Measurements from ENCODE around the gene MYL6.

MYL6 gene

DNA sequence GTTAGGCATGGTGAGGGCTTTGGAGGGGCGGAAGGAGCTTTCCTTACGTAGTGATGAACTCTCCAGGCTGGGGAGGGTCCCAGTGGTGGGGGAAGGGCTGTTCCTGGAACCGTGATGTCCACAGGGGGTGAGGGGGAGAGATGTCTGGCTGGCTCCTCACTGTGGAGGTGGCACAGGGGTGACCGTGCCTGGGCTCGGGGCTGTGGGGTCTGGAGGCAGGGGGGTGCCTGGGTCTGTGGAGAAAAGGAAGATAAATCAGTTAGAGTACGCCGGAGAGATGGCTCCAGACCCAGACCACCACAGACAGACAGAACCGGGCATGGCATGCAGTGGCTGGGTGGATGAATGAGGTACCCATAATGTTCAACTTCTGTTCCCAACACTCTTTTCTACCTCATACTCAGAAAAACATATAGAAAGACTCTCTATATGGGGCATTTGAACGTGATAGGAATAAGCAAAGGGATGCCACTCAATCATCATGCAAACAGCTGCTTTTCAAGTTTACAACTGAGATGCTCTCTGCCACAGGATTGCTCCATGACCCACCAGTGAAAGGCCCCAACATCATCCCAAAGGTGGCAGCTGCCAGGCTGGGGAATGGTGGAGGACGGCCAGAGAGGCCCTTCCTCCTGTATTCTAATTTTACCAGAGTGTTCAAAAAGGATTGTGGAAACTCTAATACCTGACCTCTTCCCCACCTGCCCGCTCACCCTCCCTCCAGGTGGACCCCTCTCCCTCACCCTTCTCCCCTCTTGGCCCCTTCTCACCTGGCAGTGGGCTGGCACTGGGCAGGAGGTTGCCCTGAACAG, 5.6 kb downstream of the MYL6 start:
- no peak for TF ChIP-seq CTCF (IDR thresholded peaks at IDR 0.05; ENCODE audit: insufficient read depth, missing control alignments)
- FAIRE-seq (no peak), DNase-seq (ENCODE audit: insufficient read length, low spot score) (no peak)

GRCh38 chr12:56164345-56164729, 6.2 kb downstream of the MYL6 start:
- DNase-seq (ENCODE audit: insufficient read length, low spot score) (no peak), FAIRE-seq (no peak)
- no peak for TF ChIP-seq CTCF (IDR thresholded peaks at IDR 0.05; ENCODE audit: insufficient read depth, missing control alignments)

- TF ChIP-seq CTCF (IDR thresholded peaks at IDR 0.05; ENCODE audit: insufficient read depth, missing control alignments) = no peak
- FAIRE-seq = no peak
Measured at GRCh38 chr12:56165369-56165768, 7.2 kb downstream of the MYL6 start.

DNA sequence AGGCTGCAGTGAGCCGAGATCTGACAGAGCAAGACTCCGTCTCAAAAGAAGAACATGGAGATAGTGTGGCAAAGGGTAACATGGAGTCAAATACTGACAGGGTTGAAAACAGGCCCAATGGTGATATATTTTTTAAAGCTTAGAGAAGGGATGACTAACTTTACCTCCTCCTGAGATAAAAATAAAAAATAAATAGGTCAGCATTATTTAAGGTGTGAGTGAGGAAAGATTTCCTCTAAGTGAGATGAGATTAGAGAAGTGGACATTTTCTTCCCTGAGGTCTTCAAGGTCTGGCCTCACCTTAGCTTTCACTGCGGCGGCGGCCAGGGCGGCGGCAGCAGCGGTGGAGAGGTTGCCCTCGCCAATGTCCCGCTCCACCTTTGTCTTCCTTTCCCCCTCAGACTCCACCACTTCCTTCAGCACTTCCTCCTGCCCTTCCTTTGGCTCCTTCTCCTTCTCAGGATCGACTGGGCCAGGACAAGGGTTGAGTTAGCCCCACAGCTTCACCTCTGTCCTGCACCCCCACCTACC, 11.1 kb downstream of the MYL6 start:
- DNase-seq (ENCODE audit: insufficient read length, low spot score) = no peak
- no peak for FAIRE-seq
- TF ChIP-seq CTCF (IDR thresholded peaks at IDR 0.05; ENCODE audit: insufficient read depth, missing control alignments) = no peak

More at GRCh38 chr12:56165369-56165768, 7.2 kb downstream of the MYL6 start:
- no peak for DNase-seq (ENCODE audit: insufficient read length, low spot score)

DNA sequence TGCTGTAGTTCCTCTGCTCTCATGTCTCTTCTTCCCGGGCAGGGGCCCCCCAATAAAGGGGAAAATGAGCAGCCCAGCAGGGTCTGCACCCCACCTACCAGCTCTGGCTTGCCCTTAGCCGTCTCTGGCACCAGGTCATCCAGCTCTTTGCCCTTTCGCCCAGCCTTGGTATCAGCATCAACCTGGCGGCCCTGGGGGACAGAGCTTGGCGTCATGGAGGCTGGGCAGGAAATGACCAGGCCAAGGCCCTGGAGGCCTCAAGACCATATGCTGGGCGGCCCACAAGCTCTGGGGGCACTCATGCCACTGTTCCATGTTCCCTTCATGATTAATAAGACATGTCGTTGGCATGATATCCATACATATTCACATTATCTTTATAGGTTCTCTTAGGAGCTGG, 14.7 kb downstream of the MYL6 start:
- no peak for DNase-seq (ENCODE audit: insufficient read length, low spot score)
- TF ChIP-seq CTCF (IDR thresholded peaks at IDR 0.05; ENCODE audit: insufficient read depth, missing control alignments) = no peak

GRCh38 chr12:56178347-56178746, 20.2 kb downstream of the MYL6 start:
- FAIRE-seq (no peak), DNase-seq (ENCODE audit: insufficient read length, low spot score) (no peak)
- TF ChIP-seq CTCF (IDR thresholded peaks at IDR 0.05; ENCODE audit: insufficient read depth, missing control alignments) = no peak

More for the DNA sequence above, 14.7 kb downstream of the MYL6 start:
- no peak for FAIRE-seq

- FAIRE-seq (no peak), DNase-seq (ENCODE audit: insufficient read length, low spot score) (no peak)
- no peak for TF ChIP-seq CTCF (IDR thresholded peaks at IDR 0.05; ENCODE audit: insufficient read depth, missing control alignments)
Measured at GRCh38 chr12:56186957-56187356, 28.8 kb downstream of the MYL6 start.
